HG03108 (cell line): ENCODE results near the gene BCCIP.
A peak's percentile ranks its signal among the peaks of the same experiment; 100 is the strongest.

Experiments
- ATAC-seq: cut with Tn5 transposase; IDR thresholded peaks from one replicate; pipeline ENCODE4 v1.9.1; 2021; ENCODE audit warnings: moderate library complexity; ENCODE audit not compliant: unreplicated experiment

The BCCIP gene

DNA sequence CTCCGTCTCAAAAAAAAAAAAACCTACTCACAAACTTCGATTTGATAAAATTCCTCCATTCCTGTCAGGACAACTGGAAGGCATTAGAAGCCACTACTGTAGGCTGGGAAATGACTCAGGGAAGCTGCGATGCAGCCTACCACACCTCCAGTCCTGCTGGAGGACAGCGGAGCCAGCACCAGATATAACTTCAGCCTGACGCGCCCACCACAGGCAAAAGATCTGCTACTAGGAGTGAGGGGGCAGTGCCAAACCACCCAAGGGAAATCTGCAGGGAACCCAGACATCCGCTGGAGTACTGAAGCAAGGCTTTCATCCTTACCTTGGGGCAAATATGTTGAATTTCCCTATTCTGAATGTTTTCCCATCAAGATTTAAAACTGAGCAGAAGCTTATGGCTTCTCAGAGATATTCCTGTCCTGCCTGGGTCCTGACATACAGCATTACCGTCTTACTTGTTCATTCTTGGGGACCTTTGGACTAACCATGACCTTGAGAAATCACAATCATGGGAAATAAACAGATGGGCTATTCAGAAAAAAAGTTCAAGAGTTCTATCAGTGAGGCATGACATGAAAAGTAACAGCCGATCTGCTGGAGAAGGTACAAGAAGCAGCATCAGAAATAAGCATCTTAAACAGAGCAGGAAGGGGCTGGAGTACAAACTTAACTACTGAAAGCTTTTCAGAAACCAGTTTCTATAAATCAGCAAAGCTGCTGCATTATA is 20.4 kb downstream of the BCCIP start:
- ATAC-seq: no peak

DNA sequence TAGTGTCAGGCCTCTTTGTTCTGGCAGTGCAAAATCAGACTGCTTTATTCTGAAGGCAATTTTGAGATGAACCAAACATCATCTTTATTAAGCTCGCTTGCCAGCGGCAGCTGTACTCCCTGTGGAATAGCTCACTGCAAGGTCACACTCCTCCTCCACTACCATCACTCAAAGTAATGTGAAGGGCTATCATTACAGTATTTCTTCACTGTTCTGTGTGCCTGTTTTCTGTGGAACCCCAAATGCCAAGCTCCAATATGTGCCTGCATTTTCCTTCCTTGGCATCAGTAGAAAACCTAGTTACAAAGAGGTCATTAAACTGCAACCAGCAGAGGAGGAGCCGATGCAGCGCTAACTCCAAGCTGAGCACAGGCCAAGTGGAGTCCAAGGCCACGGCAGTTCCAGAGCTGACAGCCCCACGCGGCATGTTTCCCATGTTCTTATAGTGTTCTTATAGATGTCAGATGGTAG is 21.4 kb downstream of the BCCIP start:
- ATAC-seq: no peak

DNA sequence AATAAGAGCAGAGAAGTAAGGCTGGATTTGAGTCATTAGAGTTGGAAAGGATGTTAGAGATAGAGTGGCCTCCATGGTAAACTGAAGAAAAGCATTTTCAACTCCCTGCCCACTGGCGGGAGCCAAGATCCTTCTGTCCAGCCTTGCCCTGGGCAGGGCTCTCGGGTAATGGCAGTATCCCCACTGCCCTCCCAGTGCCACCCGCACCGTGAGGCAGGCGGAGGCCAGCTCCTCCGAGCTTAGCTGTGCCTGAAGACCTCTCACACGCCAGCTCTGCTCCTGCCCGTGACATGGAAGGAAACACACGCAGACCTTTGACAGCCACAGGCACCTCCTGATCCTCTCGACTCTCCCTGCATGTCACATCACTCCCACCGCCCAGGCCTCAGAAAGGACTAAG is 22.3 kb downstream of the BCCIP start:
- no peak for ATAC-seq

DNA sequence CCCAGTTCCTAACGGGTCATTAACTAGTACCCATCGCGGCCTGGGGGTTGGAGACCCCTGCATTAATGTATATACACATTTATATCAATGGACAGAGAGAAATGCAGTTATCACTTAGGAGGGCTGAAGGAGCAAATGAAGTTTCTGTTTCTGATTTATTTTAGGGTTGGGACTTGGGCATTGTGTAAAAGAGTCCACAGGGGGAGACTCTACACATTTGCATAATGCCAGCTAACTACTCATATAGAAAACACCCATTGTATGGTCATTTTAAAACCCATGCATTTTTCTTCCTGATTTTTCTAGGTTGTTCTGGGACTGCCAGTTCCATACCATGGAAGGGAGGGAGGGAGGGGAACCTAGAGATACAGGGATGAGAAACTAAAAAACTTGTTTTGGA is 23.5 kb downstream of the BCCIP start:
- ATAC-seq: peak; percentile 43

DNA sequence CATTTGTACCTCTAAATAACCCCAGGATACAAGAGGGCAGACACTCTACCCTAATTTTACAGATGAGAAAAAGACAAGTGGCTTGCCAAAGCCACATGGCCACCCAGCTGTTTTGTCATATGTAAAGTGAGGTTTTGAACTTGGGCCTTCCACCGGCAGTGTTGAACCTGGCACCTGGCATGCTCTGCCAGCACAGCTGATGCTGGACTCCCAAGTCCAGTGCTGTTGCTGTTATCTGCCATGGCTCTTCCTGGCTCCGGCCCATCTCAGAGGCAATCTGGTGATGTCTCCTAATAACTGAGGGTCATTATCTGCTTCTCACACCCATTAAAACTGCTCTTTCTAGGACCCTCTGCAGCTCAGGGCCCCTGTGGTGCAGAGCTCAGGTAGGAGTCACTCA is 25.0 kb downstream of the BCCIP start:
- ATAC-seq: no peak

DNA sequence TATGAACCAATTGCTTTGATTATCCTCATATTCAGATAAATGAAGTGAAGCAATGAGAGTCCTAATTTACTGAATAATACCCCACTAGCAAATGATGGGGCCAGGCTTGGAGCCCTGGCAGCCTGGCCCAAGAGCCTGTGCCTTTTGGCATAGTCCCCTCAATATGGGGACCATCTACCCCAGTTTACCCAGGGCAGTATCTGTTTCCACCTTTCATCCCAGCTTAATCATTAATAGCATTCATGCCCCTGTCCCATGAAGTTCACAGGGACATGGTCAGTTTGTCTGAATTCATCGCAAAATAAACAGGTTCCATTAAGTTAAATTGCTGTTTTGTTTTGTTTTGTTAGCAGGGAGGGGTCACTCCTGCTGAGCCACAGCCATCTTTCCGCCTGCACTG is 25.5 kb downstream of the BCCIP start:
- no peak for ATAC-seq

DNA sequence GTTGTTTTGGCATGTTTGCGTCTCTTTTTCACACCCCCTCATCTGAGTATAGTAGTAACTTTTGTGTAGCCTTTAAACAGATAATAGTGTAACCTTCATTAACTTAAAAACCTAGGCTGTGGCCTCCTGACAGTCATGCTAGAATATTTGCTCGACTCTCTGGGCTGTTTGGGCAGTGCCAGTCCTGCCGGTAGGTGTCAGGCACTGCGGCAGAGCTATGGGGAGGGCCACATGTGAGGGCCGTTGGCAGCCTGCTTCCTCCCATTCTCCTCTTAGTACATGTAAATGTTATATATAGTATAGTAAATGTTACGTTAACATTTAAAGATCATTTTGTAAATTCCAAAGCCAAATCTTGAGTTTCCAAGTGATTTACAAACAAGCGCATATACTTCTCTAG is 26.1 kb downstream of the BCCIP start:
- no peak for ATAC-seq

DNA sequence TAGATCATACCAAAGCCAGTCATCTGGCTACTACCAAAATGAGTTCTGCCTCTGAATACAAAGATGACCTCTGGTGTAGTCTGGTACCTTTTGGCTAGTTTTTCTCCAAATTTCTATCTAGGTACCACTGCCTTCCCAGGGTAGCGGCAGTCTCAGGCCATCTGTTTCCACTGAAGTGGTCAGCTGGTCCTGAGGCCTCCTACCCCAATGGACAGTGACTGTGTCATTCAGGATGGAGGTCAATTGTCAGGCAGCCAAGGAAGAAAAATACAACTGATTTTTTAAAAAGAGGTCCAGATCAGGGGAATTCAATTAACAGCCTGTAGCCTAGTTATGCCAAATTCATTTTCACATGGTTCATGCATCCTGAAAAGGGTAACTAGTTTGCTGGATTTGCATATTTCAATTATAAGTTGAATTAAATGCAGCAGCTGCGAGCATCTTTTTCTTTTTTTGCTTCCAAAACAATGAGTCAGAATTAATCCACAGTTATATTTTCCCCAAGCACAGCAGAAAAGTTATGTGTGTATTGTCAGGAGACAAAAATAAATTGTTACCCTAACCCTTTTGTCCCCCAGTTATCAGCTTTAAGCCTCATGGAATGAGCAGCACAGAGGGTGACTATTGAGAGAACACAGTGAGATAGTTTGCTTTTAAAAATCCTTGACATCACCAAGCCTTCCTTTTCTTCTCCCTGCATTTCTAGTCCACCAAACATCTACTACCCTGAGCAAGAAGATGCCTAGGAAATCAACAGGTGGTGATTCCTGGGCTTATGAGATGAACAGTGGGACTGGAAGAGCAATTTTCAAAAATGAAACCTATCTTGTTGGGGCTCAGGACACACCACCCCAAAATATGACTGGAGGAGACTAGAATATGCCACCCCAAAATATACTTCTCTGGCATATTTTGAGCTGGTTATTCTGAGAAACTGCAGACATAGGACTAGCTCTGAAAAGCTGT is 27.7 kb downstream of the BCCIP start:
- no peak for ATAC-seq

DNA sequence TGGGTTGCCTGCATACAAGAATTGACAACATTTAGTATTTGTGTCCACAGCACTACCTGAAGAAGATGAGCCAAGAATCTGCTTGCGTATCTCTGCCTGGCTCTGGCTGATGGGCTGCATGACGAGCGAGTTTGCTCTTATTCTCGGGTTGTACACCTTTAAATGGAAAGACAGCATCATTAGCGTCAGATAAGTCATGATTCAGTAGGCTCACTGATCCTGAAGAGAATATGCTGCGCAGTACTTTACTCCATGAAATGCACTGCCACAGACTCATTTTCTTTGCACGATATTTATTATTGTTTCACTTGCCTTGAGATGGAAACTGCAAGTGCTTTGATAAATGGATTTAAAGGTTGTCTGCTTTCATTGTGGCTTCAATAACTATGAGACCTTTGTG is 29.1 kb downstream of the BCCIP start:
- ATAC-seq: no peak

DNA sequence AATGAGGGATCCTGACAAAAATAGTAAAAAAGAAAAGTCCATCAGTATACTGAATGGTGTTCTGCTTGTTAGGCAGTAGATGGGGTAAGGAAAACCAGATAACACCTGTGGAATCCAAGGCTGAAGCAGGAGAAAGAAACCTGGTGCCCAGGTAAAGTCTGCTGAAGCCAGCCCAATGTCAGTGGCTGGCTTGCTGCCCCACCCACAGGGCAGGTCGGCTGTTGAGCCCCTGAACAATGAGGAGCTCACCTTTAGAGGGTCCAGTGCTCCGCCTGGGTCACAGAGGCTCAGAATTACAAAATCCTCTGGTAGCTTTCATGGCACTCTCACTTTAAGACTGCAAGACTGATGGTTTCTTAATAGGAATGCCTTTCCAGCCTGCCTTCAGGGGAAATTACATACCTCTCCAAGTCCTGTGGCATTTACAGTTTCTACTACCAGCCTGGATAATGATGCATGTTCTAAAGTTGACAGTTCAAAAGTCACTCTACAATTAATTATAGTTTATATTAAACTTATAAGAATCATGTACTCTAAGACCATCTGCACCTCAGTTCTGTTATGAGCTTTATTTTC is 33.9 kb downstream of the BCCIP start:
- ATAC-seq: no peak

DNA sequence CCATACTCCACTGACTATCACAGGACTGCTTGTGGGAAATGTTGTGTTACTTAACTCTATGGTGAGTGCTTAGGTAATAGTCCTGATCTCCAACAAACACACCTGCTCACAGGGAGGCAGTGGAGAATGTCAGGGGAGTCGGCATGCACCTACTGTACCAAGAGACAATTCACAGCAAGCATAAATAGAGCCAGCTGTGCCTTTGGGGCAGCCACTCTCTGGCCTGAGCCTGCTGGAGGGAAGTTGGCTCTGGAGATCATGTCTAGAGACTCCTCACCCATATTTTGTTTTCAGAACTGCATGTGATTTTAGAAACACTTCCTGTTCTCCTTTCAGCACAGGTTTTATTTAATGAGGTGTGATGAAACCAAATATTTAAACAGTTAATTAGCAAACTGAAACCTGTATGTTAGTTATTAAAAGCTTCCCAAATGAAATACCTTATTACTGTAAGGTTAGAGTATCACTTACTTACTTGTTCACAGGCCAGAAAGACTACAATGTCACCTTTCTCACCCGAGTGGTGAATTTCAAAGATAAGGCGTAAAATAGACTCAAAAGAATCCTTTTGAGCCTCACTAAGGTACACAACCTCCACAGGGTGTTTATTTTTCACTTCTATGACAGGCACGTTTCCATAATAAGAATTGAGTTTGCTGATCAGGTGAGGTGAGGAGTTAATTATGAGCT is 35.9 kb downstream of the BCCIP start:
- ATAC-seq: no peak

DNA sequence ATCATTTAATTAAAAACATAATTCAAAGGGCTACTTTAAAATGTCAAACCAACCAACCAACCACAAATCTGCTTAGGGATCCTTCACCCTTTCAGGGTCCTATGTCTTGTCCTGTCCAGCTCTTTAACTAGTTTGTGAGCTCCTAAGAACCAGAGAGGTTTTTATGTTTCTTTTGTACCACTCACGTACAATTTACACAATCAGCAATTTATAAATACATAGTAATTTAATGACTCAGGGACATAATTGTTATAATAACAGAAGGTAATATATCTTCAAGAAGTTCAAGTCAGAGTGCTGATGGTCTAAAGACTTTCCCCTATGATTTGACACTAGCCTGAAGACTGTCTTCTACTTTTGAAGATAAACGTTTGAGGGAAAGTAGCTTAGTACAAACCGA is 41.8 kb downstream of the BCCIP start:
- ATAC-seq: no peak

DNA sequence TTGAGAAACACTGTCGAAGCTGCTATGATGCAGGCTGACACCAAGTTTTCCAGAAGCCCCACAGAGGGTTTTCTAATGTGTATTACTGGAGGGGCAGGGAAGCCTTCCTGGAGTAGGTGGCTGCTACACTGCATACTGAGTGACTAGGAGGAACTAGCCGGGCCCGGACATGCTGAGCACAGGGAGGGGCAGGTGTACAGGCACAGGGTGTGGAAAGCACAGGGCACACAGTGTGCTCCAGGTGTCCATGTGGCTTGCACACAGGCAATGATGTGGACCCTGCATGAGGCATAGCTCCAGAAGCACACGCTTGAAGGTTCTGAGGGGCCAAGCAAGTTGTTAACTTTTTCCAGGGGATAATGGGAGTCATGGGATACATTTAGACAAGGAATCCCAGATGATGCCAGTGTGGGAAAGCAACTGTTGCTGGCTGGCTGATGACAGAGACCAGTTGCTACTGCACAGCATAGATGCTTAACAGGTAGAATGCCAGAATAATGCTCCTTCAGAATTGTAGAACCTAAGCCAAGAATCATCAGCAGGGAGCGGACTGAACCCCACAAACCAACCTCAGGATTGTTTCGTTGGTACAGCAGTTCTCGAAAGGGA is 43.2 kb downstream of the BCCIP start:
- no peak for ATAC-seq

DNA sequence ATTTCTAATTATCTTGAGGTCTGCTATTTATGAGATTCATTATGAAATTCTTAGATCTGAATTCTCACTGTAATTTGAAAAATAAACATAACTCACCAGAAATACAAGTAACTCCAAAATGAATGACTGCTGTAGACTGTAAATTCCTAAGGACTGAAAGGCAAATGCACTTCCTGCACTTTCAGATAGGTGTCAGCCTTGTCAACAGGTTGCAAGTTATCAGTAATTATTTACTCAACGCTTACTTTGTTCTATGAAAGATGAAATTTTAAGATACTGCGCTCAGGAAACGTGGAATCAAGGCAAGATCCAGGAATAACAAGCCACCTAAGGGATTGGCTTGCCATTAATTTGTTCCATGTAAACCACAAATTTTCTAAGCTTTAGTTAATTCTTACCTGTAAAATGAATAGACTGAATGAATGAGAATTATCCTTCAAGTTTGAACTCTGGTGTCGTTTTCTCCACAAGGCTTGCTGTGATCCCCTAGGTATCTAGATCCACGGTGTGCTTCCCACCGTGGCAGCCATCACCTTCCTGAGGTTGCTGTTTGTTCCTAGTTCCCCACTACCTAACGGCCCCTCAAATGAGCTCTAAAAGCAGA is 45.1 kb downstream of the BCCIP start:
- peak; percentile 61 for ATAC-seq

DNA sequence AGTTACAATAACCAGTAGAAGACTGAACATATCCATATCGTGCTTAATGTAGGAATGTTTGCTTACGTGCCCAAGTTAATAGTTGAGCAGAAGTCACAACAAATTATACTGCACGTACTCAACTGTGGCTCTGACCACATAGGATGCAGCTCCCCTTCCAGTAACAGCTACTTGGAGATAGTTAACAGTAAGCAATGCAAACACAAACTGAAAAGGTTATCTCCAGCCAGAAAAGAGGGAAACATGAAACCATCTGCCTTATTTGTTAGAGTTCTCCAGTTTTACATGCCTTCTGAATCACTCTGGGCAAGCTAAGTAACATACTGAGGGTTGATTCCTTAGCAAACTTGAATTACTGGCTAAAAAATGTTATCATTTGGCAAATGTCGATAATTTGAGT is 48.0 kb downstream of the BCCIP start:
- ATAC-seq: no peak

DNA sequence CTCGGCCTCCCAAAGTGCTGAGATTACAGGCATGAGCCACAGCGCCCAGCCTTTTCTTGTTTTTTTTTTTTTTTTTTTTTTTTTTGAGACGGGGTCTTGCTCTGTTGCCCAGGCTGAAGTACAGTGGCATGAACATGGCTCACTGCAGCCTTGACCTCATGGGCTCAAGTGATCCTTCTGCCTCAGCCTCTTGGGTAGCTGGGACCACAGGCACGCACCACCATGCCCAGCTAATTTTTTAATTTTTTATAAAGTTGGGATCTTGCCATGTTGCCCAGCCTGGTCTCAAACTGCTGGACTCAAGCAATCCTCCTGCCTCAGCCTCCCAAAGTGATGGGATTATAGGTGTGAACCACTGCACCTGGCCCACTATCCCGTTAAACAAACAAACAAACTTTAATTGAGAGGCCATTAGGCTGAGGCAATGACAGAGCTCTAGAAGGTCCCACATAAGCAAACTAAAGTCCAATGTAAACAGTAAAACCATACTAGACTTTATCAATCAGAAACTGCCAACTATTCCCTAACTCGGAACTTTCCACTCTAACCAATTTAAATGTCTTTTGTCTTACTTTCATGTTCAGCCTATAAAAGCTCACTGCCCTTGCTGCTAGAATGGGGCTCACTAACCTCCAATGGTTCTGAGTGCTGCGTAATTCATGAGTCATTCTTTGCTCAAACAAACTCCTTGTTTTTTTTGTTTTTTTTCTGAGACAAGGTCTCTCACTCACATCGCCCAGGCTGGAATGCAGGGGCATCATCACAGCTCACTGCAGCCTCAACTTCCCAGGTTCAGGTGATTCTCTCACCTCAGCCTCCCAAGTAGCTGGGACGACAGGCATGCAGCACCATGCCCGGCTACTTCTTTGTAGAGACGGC is 55.9 kb downstream of the BCCIP start:
- ATAC-seq: no peak

DNA sequence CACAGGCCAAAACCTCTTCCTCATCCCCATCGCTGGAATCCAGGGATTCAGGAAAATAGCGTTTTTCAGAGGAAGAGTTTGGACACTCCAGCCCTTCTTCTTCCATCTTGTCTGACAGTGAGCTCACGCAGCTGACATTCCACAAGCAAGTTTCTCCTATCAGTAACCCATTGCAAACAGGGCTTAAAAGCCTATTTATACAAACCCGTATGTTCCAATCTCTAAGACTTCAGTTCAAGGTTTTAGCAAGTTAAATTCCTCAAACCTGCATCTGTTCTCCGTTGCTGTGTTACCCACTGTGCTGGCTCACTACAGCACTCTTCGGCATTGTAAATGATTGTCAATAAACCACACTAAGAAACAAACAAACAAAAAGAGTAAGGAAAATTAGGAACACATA is 57.4 kb downstream of the BCCIP start:
- no peak for ATAC-seq

DNA sequence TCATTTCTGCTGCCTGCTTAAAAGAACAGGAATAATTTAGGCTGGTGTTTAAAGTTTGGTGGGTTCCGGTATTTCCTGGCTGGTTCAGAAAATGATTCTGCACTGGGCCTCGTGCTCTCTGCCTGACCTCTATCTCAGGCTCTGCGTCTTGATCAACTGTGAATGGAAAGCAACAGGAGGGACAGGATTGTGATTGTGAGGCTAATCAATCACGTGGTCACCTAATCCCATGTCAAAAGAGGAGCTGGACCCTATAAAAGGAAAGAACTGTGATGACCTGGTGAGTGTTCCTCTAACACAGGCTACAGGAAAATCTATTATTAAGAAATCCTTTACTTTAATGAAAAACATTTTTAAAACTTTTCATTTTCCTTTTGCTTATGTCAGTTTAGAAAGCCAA is 57.8 kb downstream of the BCCIP start, which contains the start of gene DHX32:
TSS of gene DHX32 (minus strand) at position 101 of the 400 bp plus-strand sequence. CDS start 468 bp downstream, outside the sequence.
- no peak for ATAC-seq

DNA sequence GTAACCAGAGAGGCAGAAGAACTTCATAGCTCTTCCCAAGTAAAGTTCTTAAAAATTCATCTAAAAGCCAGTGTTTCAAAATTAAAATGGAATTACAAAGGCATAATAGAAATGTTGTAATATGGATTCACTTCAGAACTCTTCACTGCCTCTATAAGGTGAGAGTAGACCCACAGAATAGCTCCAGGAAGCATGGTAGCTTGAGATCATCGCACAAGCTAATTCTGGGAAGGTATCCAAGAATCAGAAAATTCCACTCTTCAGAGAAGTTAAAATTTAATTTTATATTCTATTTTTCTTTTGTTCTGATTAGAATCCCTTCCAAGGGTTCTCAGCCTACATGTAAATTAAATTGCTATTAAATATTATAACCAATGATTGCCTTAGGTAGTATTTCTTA is 59.2 kb downstream of the BCCIP start:
- ATAC-seq: no peak
